Activated T-helper 1 cell treated with anti-CD3 and anti-CD28 coated beads, Interleukin-12 subunit alpha, Interleukin-12 subunit beta, Interleukin-2, Interleukin-4 antibody, amounts not matched to agents 30 ng/mL and 10 ng/mL and 1 ng/mL, durations not matched to agents 14 hours and 24 hours and 36 hours (primary cell): Measurements from ENCODE around the gene CFAP141. TPM values are rescaled to one million over a fixed set of nuclear protein-coding genes. Genes with fewer than 3 reads are reported as not detected.
A peak's percentile ranks its signal among the peaks of the same experiment; 100 is the strongest.

Experiments used
- DNase-seq: peaks from one replicate; pipeline ENCODE4 v3.0.0; 2021; ENCODE audit warnings: low spot score
- H3K27ac Mint-ChIP-seq: one replicate; pipeline ENCODE4 v1.8.0; 2021; ENCODE audit warnings: mild to moderate bottlenecking, mixed read lengths
- H3K27me3 Mint-ChIP-seq: one replicate; pipeline ENCODE4 v1.8.0; 2022; ENCODE audit warnings: mild to moderate bottlenecking, moderate library complexity, mixed read lengths; ENCODE audit not compliant: insufficient read depth
- H3K36me3 Mint-ChIP-seq: one replicate; pipeline ENCODE4 v1.8.0; 2021; ENCODE audit warnings: low read depth, mixed read lengths
- H3K4me1 Mint-ChIP-seq: one replicate; pipeline ENCODE4 v1.8.0; 2021; ENCODE audit warnings: low read depth, mixed read lengths
- H3K4me3 Mint-ChIP-seq: one replicate; pipeline ENCODE4 v1.8.0; 2021; ENCODE audit warnings: mild to moderate bottlenecking, moderate library complexity, mixed read lengths
- H3K9me3 Mint-ChIP-seq: one replicate; pipeline ENCODE4 v1.8.0; 2021; ENCODE audit warnings: mixed read lengths
- intact Hi-C: fragments of 100-400 bp; cut with micrococcal nuclease; formaldehyde crosslinking; loops from one replicate; pipeline ENCODE4 v1.15.1; 2024
- total RNA-seq: library from RNA; stranded (reverse); gene quantifications from 2 replicates; pipeline ENCODE4 v1.2.3, GENCODE V29; 2022

The CFAP141 gene
- total RNA-seq, 1 donor from 2014 or later = not detected

DNA sequence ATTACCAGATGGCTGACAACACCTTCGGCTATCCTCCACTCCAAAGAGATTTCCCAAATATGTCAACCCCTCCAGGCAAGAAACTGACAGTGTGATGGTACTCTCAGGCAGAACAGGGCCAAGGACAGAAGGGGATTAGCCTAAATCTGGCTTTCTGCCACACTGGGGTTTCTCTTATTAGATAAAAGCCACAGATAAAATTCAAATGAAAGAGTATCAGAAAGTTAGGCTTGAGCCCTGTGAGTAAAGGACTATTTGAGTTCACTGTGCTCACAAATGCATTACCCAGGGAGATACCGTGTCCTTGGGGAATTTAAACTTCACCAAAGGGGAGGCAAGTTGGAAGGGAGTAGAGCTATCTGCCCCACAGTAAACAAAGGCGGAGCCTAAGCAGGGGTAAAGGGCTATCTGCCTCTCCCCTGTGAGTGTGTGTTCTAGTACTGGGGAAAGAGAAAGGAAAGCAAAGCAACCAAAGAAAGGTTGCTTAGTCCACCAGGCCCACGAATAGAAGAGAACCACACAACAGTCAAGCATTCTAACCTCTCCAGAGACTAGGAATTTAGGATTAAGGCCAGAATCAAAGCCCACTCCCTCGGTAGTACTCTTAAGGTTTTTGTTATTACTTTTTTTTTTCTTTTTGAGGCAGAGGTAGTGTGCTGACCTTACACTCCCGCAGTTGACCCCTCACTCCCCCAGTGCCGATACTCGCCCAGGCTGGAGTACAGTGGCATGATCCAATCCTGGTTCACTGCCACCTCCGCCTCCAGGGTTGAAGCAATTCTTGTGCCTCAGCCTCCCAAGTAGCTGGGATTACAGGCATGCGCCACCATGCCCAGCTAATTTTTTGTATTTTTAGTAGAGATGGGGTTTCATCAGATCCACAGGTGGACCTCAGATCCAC lies 27.0 kb downstream of the CFAP141 start:
- intact Hi-C loops = no loop called here
- peak overlapping the region; percentile 99 for H3K4me3 Mint-ChIP-seq
- no peak for DNase-seq

DNA sequence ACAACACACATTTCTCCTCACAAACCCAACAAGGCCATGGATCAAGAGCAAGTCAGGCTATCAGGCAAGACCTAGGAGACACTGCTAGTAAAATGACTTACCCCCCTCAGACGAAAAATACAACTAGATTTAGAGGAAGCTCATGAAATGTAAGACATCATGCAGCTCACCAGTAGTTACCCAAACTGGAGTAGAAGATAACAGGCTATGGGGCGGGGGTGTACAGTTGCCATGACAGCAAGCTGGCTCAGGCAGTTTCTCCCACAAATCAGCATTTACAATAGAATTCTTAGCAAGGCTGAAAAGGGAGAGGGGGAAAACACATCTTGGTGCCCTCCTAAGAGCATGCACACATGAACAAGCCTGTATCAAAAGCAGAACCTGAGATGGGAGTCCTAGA lies 28.1 kb downstream of the CFAP141 start:
- no peak for DNase-seq
- intact Hi-C loops = no loop called here
- peak overlapping the region; percentile 99 for H3K4me3 Mint-ChIP-seq
- H3K27me3 Mint-ChIP-seq = no peaks in the 10 kb centered on the region
- H3K27ac Mint-ChIP-seq = peak overlapping the region; percentile 66
- H3K36me3 Mint-ChIP-seq = peaks cover 44% of the 10 kb centered on the region
- peaks cover 67% of the 10 kb centered on the region for H3K4me1 Mint-ChIP-seq
- no peaks in the 10 kb centered on the region for H3K9me3 Mint-ChIP-seq

More for the DNA sequence above, 27.0 kb downstream of the CFAP141 start:
- Mint-ChIP-seq H3K9me3 (no peaks in the 10 kb centered on the region), H3K27ac (peak overlapping the region; percentile 72), H3K27me3 (no peaks in the 10 kb centered on the region), H3K4me1 (peaks cover 72% of the 10 kb centered on the region), H3K36me3 (peaks cover 43% of the 10 kb centered on the region)

DNA sequence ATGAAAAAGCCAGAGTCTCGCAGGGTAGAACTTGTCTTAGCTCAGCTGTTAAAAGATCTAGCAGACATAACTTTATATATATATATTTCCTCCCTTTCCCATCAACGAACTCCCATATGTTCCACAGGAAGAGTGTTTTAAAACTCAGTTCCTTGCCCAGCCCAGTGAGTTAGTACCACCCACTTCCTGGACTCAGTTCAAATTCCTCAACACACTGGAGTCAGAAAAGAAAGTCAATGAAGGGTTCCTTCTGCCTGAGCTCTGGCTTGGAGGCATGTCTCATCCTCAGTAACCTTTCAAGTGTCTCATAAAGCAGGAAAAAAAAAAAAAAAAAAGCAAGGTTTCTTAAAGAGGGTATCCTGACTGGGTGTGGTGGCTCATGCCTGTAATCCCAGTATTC lies 29.8 kb downstream of the CFAP141 start:
- no peak for DNase-seq
- Mint-ChIP-seq H3K4me1 (peaks cover 74% of the 10 kb centered on the region), H3K27ac (peak overlapping the region; percentile 42), H3K9me3 (no peaks in the 10 kb centered on the region), H3K27me3 (no peaks in the 10 kb centered on the region), H3K36me3 (peaks cover 53% of the 10 kb centered on the region), H3K4me3 (peak overlapping the region; percentile 8)
- intact Hi-C loops = no loop called here

DNA sequence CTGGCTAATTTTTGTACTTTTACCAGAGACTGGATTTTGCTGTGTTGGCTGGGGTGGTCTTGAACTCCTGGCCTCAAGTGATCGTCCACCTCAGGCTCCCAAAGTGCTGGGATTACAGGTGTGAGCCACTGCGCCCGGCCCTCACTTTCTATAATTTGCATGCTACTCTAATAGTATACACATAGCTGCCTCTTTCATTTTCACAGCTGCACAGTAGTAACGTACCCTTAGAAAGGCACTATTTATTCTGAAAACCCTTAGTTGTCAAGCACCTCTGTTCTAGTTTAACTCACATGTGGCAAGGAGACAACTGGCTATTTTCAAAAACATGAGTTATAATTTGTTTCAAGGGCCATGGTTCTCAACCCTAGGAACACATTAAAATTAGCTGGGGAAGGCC lies 31.5 kb downstream of the CFAP141 start:
- no peak for DNase-seq
- H3K36me3 Mint-ChIP-seq = peaks cover 57% of the 10 kb centered on the region
- H3K4me1 Mint-ChIP-seq = peaks cover 74% of the 10 kb centered on the region
- H3K4me3 Mint-ChIP-seq = no peak overlapping the region
- no peak overlapping the region for H3K27ac Mint-ChIP-seq
- no peaks in the 10 kb centered on the region for H3K27me3 Mint-ChIP-seq
- intact Hi-C loops = no loop called here
- no peaks in the 10 kb centered on the region for H3K9me3 Mint-ChIP-seq

DNA sequence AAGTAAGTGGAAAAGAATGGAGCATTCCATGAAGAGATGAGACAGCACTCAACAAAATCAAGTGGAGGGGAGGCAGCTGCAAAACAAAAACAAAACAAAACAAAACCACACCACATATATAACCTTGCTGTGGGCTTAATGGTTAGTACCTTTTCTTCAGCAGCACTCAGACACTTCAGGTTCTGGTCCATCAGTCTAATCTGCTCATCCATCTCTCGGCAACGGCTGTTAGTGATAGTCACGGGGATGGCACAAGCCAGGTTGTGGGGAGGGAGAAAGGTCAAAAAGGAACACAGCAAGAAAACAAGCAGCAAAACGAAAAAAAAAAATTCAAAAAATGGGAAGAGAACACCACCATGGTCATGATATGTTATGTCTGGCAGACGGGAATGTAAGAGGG lies 34.3 kb downstream of the CFAP141 start:
- no peak for DNase-seq
- Mint-ChIP-seq H3K36me3 (peaks cover 61% of the 10 kb centered on the region), H3K27me3 (no peaks in the 10 kb centered on the region), H3K4me1 (peaks cover 55% of the 10 kb centered on the region), H3K4me3 (no peak overlapping the region), H3K27ac (peak overlapping the region; percentile 87), H3K9me3 (no peaks in the 10 kb centered on the region)
- intact Hi-C loops = loop anchor here (1.0 to 2.0 kb wide), 4 partner anchors 10 to 501 kb away; partner anchors contain the start of genes ILF2 and RPS27

DNA sequence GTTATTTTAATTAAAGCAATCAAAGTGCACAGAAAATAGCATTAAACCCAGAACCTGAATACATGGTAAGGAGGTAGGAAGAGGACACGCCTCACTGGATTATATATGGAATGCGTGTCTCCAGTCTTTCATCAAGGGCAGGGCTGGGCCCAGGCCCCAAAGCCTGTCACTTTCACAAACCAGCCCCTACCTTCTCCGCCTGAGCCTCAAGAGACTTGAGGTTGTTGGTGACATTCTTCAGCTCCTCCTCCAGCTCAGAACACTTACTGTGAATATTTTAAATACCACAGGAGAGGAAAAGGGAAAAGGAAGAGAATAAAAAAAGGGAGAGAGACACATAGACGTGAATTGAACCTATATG lies 34.9 kb downstream of the CFAP141 start:
- Mint-ChIP-seq H3K4me3 (no peak overlapping the region), H3K27ac (peak overlapping the region; percentile 87), H3K36me3 (peaks cover 62% of the 10 kb centered on the region), H3K9me3 (no peaks in the 10 kb centered on the region), H3K27me3 (no peaks in the 10 kb centered on the region), H3K4me1 (peaks cover 51% of the 10 kb centered on the region)
- no peak for DNase-seq
- intact Hi-C loops = loop anchor here (1.0 to 2.0 kb wide), 4 partner anchors 11 to 500 kb away; partner anchors contain the start of genes ILF2 and RPS27

DNA sequence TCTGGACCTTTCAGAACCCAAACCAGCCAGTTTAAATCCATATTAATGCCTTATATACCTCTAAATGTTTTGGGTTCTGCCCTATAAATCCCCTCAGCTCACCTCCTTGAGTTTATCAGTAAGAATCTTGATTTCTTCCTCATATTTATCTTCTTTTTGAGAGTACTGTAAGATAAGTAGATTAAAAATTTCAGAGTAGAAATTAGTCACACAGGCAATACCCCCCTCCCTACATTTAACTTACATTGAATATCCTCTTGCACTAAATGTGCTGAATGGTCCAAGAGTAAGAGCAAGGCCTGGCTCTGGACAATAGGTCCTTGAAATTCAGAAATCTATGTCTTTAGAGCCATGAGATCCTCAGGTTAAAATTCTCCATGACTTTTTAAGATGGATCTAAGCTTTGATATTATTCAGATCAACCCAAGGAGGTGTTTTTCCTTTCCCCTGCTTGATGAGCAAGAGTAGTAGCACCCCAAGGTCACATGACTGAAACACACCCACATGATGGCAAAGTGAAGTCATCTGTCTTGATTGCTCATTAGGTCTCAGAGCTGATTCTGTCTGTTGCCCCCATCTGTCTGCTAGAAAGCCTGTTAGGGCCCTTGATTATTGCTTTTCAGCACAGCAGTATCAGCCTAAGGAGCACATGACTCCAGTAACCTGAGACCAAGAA lies 35.4 kb downstream of the CFAP141 start:
- H3K27me3 Mint-ChIP-seq = no peaks in the 10 kb centered on the region
- no peaks in the 10 kb centered on the region for H3K9me3 Mint-ChIP-seq
- DNase-seq = no peak
- intact Hi-C loops = loop anchor here (1.0 to 2.0 kb wide), 4 partner anchors 12 to 500 kb away; partner anchors contain the start of genes ILF2 and RPS27
- peaks cover 46% of the 10 kb centered on the region for H3K4me1 Mint-ChIP-seq
- peak overlapping the region; percentile 87 for H3K27ac Mint-ChIP-seq
- H3K4me3 Mint-ChIP-seq = peak overlapping the region; percentile 47
- H3K36me3 Mint-ChIP-seq = peaks cover 65% of the 10 kb centered on the region

DNA sequence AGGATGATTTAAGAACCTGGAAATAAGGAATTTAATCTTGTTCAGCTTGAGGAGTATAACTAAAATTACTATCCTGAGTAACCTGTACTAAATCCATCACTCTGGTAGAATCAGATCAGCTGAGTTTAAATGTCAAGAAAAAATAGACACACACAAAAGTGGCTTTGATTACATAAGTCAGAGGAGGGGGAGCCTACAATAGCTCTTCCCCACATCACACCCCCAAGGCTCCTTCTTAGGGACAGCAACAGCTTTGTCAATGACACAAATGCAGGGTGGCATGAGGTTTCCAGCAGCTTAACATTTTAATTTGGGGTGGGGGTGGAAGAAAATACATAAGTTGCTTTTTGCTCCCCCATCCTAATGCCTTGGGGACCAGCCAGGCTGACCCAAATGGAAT lies 38.7 kb downstream of the CFAP141 start:
- H3K27ac Mint-ChIP-seq = peak overlapping the region; percentile 41
- H3K9me3 Mint-ChIP-seq = no peaks in the 10 kb centered on the region
- intact Hi-C loops = no loop called here
- peaks cover 76% of the 10 kb centered on the region for H3K36me3 Mint-ChIP-seq
- peaks cover 63% of the 10 kb centered on the region for H3K4me1 Mint-ChIP-seq
- H3K4me3 Mint-ChIP-seq = no peak overlapping the region
- DNase-seq = no peak
- H3K27me3 Mint-ChIP-seq = no peaks in the 10 kb centered on the region

DNA sequence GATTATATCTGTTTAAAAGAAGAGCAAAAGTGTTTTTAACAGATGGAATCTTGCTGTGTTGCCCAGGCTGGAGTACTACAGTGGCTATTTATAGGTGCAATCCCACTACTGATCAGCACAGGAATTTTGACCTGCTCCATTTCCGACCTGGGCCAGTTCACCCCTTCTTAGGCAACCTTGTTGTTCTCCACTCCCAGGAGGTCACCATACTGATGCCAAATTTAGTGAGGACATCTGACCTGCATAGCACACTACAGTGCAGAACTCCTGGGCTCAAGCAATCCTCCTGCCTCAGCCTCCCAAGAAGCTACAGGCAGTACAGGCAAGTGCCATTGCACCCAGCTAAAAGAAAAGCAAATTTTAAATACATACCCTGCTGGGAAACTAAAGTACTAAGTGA lies 39.9 kb downstream of the CFAP141 start:
- H3K4me1 Mint-ChIP-seq = peaks cover 51% of the 10 kb centered on the region
- intact Hi-C loops = no loop called here
- no peak overlapping the region for H3K4me3 Mint-ChIP-seq
- peaks cover 69% of the 10 kb centered on the region for H3K36me3 Mint-ChIP-seq
- no peaks in the 10 kb centered on the region for H3K27me3 Mint-ChIP-seq
- no peak for DNase-seq
- no peaks in the 10 kb centered on the region for H3K9me3 Mint-ChIP-seq
- no peak overlapping the region for H3K27ac Mint-ChIP-seq

DNA sequence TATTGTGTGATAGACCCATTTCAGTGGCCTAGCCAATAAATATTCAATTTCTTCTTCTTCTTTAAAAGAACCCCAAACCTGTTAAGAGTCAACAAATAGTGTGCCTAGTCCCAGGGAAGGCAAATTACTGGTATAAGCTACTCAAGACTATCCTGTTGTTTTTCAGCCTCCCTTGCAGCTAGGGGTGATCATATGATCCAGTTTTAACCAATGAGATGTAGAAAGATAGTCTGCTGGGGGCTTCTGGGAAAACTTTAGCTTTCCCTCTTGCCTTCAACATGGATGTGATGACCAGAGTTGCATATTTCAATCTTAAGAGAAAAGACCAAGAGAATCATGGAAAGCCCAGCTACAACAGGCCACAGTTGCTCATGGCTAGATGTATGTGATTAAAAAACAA lies 46.6 kb downstream of the CFAP141 start:
- peaks cover 70% of the 10 kb centered on the region for H3K36me3 Mint-ChIP-seq
- DNase-seq = no peak
- peaks cover 73% of the 10 kb centered on the region for H3K4me1 Mint-ChIP-seq
- H3K4me3 Mint-ChIP-seq = peak overlapping the region; percentile 13
- H3K27ac Mint-ChIP-seq = peak overlapping the region; percentile 37
- peaks cover 5% of the 10 kb centered on the region for H3K9me3 Mint-ChIP-seq
- H3K27me3 Mint-ChIP-seq = no peaks in the 10 kb centered on the region
- intact Hi-C loops = loop anchor here (2.0 to 10.0 kb wide), 2 partner anchors 169 to 365 kb away; partner anchors contain the start of gene RPS27

DNA sequence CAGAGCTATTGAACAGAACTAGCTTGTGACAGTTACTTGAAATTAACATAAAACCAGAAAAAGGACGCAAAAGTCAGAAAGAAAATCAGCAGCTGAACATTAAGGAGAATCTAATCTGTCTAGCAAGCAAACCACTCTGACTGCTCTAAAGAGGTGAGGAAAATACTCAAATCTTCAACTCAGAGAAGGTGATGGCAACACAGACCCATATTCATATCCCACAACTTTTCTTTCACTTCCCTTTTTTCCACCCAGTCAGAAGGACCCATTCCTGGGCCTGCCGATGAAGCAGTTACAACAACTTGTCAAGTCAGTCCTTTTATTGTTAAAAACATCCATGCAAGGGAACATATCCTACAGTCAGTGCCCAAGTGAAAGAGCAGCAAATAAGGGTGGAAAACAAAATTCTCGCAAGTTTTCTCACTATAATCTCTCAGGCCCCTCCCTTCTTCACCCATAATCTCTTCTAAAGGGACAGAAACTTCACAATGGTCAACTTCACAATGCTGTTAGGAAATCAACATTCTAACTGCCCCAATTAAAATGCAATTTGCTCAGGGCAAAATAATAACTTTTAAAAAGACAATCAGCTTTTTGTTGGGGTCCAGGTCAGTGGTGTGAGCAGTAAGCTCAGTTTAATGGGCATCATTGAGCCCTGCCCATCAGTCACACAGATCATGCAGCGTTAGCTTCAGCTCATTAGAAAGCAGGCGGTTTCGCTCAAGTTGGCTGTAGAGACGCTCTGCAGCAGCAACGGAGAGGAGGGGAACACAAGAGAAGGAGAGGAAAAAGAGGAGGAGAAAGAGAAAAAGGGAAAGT lies 47.6 kb downstream of the CFAP141 start:
- peaks cover 5% of the 10 kb centered on the region for H3K9me3 Mint-ChIP-seq
- H3K36me3 Mint-ChIP-seq = peaks cover 72% of the 10 kb centered on the region
- no peaks in the 10 kb centered on the region for H3K27me3 Mint-ChIP-seq
- intact Hi-C loops = loop anchor here (1.0 to 10.0 kb wide), 3 partner anchors 13 to 364 kb away; partner anchors contain the start of gene RPS27
- peak overlapping the region; percentile 62 for H3K4me3 Mint-ChIP-seq
- peaks cover 73% of the 10 kb centered on the region for H3K4me1 Mint-ChIP-seq
- DNase-seq = no peak
- peak overlapping the region; percentile 70 for H3K27ac Mint-ChIP-seq

DNA sequence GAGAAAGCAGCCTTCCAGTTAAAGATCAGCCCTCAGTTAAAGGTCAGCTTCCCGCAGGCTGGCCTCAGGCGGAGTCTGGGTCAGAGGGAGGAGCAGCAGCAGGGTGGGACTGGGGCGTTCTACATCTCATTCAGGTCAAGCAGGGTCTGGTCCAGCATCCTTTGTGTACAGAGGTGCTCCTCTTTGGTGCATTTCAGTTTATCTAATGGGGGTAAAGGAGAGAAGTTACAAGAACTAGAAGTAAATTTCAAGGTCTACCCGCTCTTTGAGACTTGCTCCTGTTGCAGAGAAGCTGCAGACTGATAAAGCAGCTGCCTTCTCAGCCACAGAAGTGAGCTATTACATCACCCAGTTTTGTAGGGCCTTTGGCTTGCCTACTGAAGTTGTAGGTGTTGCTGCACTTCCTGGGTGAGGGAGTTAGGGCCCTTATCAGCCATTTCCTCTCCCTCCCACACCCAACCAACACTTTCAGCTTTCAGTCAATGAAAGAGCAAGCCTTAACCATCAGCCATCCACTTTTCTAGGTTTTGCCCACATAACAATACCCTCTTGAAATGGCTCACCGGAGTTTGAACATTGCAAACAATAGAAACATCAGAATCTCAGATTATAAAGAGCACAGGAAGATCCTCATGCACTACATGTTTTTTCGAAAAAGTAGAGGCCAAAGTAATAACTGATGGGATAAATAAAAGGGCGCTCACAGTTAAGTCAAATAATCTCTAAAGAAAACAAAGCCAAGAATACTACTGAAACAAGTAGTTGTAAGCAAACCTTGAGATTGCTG lies 48.4 kb downstream of the CFAP141 start:
- peak; percentile 79 for DNase-seq
- Mint-ChIP-seq H3K4me3 (peak overlapping the region; percentile 62), H3K27ac (peak overlapping the region; percentile 70), H3K36me3 (peaks cover 64% of the 10 kb centered on the region), H3K27me3 (no peaks in the 10 kb centered on the region), H3K4me1 (peaks cover 65% of the 10 kb centered on the region), H3K9me3 (peaks cover 5% of the 10 kb centered on the region)
- intact Hi-C loops = loop anchor here (1.0 to 10.0 kb wide), 7 partner anchors 8 to 363 kb away; partner anchors contain the start of genes GATAD2B, RPS27 and UBAP2L
